Measurements from ENCODE around the gene ENO2.

Gene ENO2

DNA sequence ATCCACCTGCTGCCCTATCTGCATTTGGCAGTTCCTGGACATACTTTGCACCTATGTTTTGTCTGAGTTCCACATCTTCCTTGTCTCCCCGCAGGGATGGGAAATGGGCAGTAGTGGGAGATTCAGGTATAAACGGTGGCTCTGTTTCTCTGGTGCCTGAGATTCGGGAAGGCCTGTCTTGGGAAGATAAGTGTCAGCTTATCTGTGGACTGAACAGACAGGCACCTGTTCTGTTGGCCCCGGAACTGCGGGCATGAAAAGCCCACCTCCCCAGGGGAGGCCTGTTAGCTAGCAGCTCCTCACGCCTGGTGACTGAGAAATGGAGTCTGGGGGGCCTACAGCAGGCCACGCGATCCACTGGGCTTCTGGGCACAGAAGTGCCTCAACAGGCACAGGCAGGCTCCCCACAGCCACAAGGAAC lies 50.2 kb downstream of the ENO2 start:
- POLR2A ChIA-PET: interaction anchor here (0.9 to 1.3 kb wide), 3 partner anchors 20 to 91 kb away, joined by 3 to 8 read pairs (median 6); partner anchors contain the start of genes C12orf57, RNU7-1 and SPSB2
- no peak overlapping the region for H3K4me3 ChIP-seq (ENCODE audit: low read depth, low read length)
- CTCF ChIA-PET: interaction anchor here (0.6 to 13.5 kb wide), 36 partner anchors 8 to 346 kb away, joined by 3 to 226 read pairs (median 4); partner anchors contain the start of genes ATN1, C12orf57, LPCAT3 and LRRC23
- no peak for DNase-seq (ENCODE audit: low read depth, low spot score)
- TF ChIP-seq, protein P1, sequence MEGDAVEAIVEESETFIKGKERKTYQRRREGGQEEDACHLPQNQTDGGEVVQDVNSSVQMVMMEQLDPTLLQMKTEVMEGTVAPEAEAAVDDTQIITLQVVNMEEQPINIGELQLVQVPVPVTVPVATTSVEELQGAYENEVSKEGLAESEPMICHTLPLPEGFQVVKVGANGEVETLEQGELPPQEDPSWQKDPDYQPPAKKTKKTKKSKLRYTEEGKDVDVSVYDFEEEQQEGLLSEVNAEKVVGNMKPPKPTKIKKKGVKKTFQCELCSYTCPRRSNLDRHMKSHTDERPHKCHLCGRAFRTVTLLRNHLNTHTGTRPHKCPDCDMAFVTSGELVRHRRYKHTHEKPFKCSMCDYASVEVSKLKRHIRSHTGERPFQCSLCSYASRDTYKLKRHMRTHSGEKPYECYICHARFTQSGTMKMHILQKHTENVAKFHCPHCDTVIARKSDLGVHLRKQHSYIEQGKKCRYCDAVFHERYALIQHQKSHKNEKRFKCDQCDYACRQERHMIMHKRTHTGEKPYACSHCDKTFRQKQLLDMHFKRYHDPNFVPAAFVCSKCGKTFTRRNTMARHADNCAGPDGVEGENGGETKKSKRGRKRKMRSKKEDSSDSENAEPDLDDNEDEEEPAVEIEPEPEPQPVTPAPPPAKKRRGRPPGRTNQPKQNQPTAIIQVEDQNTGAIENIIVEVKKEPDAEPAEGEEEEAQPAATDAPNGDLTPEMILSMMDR (IDR thresholded peaks at IDR 0.05; ENCODE audit: insufficient read depth, low read length, missing control alignments): no peak

DNA sequence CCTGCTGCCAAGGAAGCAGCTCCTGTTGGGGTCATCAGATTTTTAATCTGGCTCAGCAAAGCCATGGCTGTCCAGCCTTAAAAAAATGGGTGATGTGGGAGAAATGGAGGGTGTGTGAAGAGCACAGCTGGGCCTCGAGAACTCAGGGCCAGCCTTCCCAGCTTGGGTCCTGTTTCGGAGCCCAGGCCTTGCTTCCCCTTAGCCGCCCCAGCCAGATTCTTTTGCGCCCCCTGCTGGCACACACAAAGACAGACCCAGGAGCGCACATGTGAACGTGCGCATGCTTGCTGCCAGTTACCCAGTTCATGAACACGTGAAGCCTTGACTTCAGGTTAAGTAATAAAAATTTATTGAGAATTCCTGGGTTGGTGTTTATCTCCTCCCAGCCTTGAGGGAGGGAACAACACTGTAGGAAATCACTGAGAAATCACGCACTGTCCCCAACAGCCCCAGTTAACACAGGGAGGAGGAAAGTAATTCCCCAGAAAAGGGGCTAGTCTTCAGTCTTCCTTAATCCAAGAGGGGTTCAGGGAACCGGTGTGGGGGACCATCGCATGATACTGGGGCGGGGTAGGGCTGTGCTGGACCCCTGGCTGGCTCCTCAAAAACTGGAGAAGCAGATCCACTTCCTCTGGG lies 50.8 kb downstream of the ENO2 start:
- TF ChIP-seq, protein P1 (IDR thresholded peaks at IDR 0.05; ENCODE audit: insufficient read depth, low read length, missing control alignments): peak; percentile 93
- ChIA-PET CTCF (interaction anchor here (0.6 to 13.5 kb wide), 35 partner anchors 8 to 347 kb away, joined by 3 to 226 read pairs (median 5); partner anchors contain the start of genes ATN1, C12orf57, LPCAT3 and LRRC23), POLR2A (interaction anchor here (1.3 kb wide), 1 partner anchor 21 kb away, joined by 8 read pairs; the partner anchor contains the start of genes C12orf57 and RNU7-1)
- no peak for DNase-seq (ENCODE audit: low read depth, low spot score)
- no peak overlapping the region for H3K4me3 ChIP-seq (ENCODE audit: low read depth, low read length)

DNA sequence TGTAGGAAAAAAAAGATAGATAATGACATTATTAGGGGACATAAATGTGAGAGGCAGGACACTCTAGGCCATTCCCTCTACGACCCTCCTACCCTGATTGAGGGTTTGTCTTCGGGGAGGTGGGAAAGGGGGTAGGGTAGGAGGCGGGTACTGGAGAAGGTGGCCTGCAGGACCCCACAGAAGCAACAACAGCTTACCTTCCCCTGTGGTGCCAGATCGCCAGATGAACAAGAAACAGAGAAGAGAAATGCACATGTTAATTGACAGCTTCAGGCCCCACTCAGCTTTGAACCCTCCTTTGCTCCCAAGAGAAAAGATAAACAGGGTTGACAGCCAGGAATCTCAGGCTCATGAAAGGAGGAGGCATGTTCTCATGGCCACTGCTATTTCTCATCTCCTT lies 51.3 kb downstream of the ENO2 start:
- no peak for DNase-seq (ENCODE audit: low read depth, low spot score)
- ChIA-PET POLR2A (interaction anchor here (1.3 kb wide), 2 partner anchors 22 to 24 kb away, joined by 3 to 8 read pairs; partner anchors contain the start of genes C12orf57 and RNU7-1), CTCF (interaction anchor here (0.9 to 13.5 kb wide), 17 partner anchors 9 to 178 kb away, joined by 3 to 226 read pairs (median 5); partner anchors contain the start of genes ATN1, C12orf57, C1R and PTPN6)
- H3K4me3 ChIP-seq (ENCODE audit: low read depth, low read length): no peak overlapping the region
- TF ChIP-seq, protein P1 (IDR thresholded peaks at IDR 0.05; ENCODE audit: insufficient read depth, low read length, missing control alignments): no peak

DNA sequence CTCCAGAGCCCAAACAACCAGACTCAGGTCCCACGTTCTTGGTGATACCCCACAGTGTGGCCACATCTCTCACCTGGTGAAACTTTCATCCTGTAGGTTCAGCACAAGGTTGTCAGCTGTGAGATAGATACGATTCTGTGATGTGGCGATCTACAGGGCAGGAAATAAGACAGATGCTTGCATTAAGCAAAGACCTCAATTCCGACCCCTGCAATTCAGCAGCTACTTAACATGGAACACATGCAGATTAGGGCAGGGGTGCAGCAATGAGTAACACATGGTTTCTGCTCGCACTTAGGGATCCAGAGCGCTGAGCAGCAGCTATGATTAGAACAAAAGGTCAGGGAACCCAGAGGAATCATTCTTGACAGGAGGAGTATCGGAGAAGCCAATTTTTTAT lies 52.0 kb downstream of the ENO2 start:
- TF ChIP-seq, protein P1 (IDR thresholded peaks at IDR 0.05; ENCODE audit: insufficient read depth, low read length, missing control alignments): no peak
- no peak overlapping the region for H3K4me3 ChIP-seq (ENCODE audit: low read depth, low read length)
- POLR2A ChIA-PET: interaction anchor here (0.7 to 1.3 kb wide), 2 partner anchors 23 to 25 kb away, joined by 3 to 4 read pairs; partner anchors contain the start of genes C12orf57 and RNU7-1
- CTCF ChIA-PET: interaction anchor here (0.6 to 13.5 kb wide), 19 partner anchors 8 to 177 kb away, joined by 3 to 226 read pairs (median 5); partner anchors contain the start of genes ATN1, C12orf57, C1R and PTPN6
- no peak for DNase-seq (ENCODE audit: low read depth, low spot score)

DNA sequence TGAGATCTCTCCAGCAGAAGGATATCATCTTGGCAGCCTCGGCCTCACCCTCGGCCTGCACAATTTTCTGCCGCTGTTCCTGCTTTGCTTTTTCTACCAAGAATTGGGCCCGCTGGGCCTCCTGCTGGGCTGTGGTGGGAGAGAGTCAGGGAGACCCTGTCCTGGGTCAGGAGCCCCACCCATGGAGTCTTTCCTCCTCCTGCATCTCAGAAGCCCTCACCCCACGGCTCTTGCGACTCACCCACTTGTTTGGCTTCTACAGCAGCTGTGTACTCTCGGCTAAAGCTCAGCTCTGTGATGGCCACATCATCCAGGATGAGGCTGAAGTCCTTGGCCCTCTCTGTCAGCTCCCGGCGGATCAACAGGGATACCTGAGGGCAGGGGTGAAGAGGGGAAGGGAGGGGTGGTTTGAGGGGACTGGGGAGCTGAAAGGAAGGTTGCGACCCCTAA lies 53.3 kb downstream of the ENO2 start:
- TF ChIP-seq, protein P1 (IDR thresholded peaks at IDR 0.05; ENCODE audit: insufficient read depth, low read length, missing control alignments): no peak
- no peak for DNase-seq (ENCODE audit: low read depth, low spot score)
- no peak overlapping the region for H3K4me3 ChIP-seq (ENCODE audit: low read depth, low read length)
- CTCF ChIA-PET: interaction anchor here (1.1 to 2.8 kb wide), 8 partner anchors 10 to 144 kb away, joined by 4 to 28 read pairs (median 12); partner anchors contain the start of genes ATN1, C12orf57, C1RL and LPCAT3
- POLR2A ChIA-PET: no interaction called here

DNA sequence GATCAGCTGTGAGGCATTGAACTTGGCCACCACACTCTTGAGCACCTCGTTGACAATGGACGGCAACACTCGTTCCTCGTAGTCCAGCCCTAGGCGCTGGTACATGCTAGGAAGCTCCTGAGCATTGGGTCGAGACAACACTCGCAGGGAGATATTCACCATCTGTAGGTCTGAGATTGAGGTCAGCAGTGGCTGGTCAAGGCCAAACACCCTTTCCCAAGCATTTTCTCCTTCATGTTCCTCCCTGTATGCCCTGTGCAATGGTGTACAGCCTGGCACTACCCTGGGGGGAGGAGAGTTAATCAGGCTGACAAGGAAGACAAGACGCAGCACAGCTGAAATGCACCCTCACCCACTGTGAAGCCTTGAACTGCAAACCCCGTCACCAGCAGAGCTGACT lies 54.0 kb downstream of the ENO2 start:
- ChIA-PET POLR2A (interaction anchor here (1.3 kb wide), 1 partner anchor 43 kb away, joined by 3 read pairs; no protein-coding TSS in a partner anchor), CTCF (interaction anchor here (0.7 to 2.8 kb wide), 15 partner anchors 10 to 145 kb away, joined by 3 to 28 read pairs (median 6); partner anchors contain the start of genes ATN1, C12orf57, C1RL and LPCAT3)
- no peak for DNase-seq (ENCODE audit: low read depth, low spot score)
- no peak overlapping the region for H3K4me3 ChIP-seq (ENCODE audit: low read depth, low read length)
- TF ChIP-seq, protein P1 (IDR thresholded peaks at IDR 0.05; ENCODE audit: insufficient read depth, low read length, missing control alignments): no peak

Measured in AG04449 (cell line).